NB4 (cell line): ENCODE measurements around the gene EPB41L4A.

Experiments used
- DNase-seq: peaks from one replicate; pipeline ENCODE4 v3.0.0; 2010; ENCODE audit warnings: low read depth
- H3K4me3 ChIP-seq: one replicate; pipeline ENCODE4 v1.5.1; 2011; ENCODE audit warnings: mild to moderate bottlenecking, low read depth, low read length, moderate library complexity
- CTCF ChIP-seq: IDR thresholded peaks from one replicate; pipeline ENCODE4 v1.5.1; 2012; ENCODE audit warnings: low read depth, low read length
- MYC ChIP-seq: IDR thresholded peaks from 2 replicates; pipeline ENCODE4 v1.6.1; 2011; ENCODE audit warnings: low read depth, low read length
- POLR2A ChIP-seq: IDR thresholded peaks from 2 replicates; pipeline ENCODE4 v1.6.1; 2011; ENCODE audit warnings: mild to moderate bottlenecking; ENCODE audit not compliant: insufficient read length; ENCODE audit errors: extremely low read depth
- TF ChIP-seq, protein P1 (sequence below): IDR thresholded peaks from 2 replicates; pipeline ENCODE4 v1.6.1; 2011; ENCODE audit warnings: low read depth, low read length

EPB41L4A gene

GRCh38 chr5:112186401-112186990 lies 232.6 kb downstream of the EPB41L4A start:
- TF ChIP-seq POLR2A (no peak), CTCF (peak; percentile 52)
- peak; percentile 52 for DNase-seq
- no peak overlapping the region for H3K4me3 ChIP-seq

DNA sequence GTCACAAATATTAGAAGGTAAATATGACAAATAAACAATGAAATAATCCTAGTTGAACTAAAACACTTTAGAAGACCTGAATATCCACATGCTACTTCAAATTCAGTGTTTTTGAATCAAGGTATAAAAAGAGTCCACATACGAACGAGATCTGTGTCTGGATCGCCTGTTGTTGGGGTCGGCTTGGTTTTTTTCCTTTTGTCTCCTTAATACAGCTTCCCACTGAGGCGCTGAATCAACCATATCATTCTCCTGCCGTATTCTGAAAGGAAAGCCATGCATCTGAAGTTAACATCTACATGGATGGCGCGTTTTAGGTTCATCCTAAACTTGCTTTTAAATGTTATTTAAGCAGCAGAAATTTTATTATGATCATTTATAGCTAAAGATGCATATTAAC lies 235.2 kb downstream of the EPB41L4A start:
- no peak for DNase-seq
- H3K4me3 ChIP-seq: no peak overlapping the region
- TF ChIP-seq, protein P1, sequence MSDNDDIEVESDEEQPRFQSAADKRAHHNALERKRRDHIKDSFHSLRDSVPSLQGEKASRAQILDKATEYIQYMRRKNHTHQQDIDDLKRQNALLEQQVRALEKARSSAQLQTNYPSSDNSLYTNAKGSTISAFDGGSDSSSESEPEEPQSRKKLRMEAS: no peak
- no peak for TF ChIP-seq MYC
- TF ChIP-seq CTCF: no peak
- no peak for TF ChIP-seq POLR2A

DNA sequence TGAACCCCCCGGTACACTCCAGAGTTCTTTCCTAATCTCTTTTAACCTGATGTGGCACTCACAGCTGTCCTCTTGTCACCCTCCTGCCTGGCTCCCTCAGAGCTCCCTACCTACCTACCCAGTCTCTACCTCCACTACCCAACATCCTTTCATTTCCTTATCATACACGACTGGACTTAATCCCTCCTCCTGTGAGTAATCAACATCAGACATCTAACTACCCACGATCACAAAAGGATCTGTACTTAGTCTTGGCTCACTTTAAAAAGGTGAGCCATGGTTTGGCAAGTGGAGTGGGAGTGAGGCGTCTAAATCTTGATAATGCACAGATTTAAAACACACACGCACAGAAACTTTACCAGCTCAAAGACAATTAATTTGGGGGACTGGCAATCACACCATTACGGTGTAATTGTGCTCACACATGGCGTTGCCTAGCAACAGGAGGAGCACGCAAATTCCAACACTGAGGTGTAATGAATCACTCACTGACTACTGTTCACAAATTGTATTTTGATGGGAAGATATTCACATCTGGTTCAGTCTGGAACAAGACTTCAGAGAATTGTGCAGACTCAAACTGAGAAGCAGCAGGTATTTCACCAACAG lies 235.9 kb downstream of the EPB41L4A start:
- TF ChIP-seq MYC: no peak
- TF ChIP-seq POLR2A: no peak
- TF ChIP-seq, protein P1: no peak
- no peak for TF ChIP-seq CTCF
- H3K4me3 ChIP-seq: no peak overlapping the region
- no peak for DNase-seq

- TF ChIP-seq, protein P1: no peak
- no peak for TF ChIP-seq CTCF
- no peak for TF ChIP-seq POLR2A
- no peak for TF ChIP-seq MYC
Observed at GRCh38 chr5:112179290-112179689, 239.8 kb downstream of the EPB41L4A start.

DNA sequence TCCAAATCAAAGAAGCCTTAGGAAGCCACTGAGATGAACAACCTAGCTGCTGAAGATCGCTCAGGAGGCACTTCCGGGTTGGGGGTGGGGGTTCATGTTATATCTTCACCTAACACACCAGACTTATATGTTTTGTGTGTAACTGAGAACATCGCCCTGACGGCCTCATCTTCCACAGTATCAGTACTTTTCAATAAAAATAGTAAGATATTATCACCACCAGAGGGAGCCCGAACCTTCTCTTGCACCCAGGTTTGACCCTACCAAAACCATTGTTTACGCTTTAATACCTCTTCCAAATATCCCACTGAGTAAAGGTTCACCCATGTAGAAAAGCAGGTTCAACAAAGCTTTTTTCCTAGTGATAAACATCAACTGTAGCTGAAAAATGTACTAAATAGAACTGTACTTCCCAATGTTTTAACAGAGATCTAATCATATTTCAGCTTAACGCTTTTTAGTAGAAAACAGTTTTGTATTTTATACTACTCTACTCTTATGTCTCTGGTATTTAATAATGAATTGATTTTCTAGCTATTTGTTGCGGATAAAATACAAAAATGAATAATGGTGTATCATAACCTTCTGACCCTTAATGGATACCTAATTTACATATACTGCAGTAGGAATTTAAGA lies 244.0 kb downstream of the EPB41L4A start:
- TF ChIP-seq CTCF (peak; percentile 27), POLR2A (no peak)
- H3K4me3 ChIP-seq: no peak overlapping the region
- peak; percentile 62 for DNase-seq

More at GRCh38 chr5:112179290-112179689, 239.8 kb downstream of the EPB41L4A start:
- no peak overlapping the region for H3K4me3 ChIP-seq
- DNase-seq: no peak
